ENCODE data around the gene PAK3. TPM values are rescaled to one million over a fixed set of nuclear protein-coding genes. Genes with fewer than 3 reads are reported as not detected.
A peak's percentile ranks its signal among the peaks of the same experiment; 100 is the strongest.

Gene PAK3
- total RNA-seq, 1 experiment from 2014 or later, result 7.5 TPM

DNA sequence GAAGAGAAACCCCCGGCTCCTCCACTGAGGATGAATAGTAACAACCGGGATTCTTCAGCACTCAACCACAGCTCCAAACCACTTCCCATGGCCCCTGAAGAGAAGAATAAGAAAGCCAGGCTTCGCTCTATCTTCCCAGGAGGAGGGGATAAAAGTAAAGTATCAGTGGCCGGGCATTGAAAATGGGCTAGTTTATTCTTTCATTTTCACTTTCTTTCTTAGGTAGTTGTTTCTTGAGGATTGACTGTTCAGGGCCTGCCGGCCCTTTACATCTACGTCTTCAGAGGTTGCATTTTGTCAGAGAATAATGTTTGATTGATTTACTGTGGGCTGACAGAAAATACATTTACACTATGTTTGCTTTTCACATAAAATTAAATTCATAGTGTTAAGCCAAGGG, 27.1 kb downstream of the PAK3 start:
- Mint-ChIP-seq H3K9me3 (no peaks in the 10 kb centered on the region), H3K4me3 (no peak overlapping the region), H3K27ac (peak overlapping the region in 1 of 3 experiments; percentile 52; a peak in 2 of 7 replicates), H3K4me1 (peaks cover 4 to 7% of the 10 kb centered on the region in 2 experiments; a peak in 3 of 4 replicates), H3K36me3 (ENCODE audit: insufficient read depth in 1 of 3, low read depth in 3 of 3) (peaks cover 0 to 32% (median 10%) of the 10 kb centered on the region in 3 experiments; a peak in 5 of 7 replicates), H3K27me3 (ENCODE audit: low read depth) (no peaks in the 10 kb centered on the region)
- no peaks in the 10 kb centered on the region for H3K27me3 ChIP-seq (ENCODE audit: insufficient read depth, low read length)
- no peak overlapping the region for H3K14ac ChIP-seq (ENCODE audit: insufficient read depth, low read length)
- no peak overlapping the region for H3K27ac ChIP-seq (ENCODE audit: insufficient read length, low read depth, low read length)
- H3T11ph ChIP-seq (ENCODE audit: low read length), result no peak overlapping the region
- no peak overlapping the region for H4K8ac ChIP-seq (replicated peaks; ENCODE audit: insufficient read length, low read depth, low read length)
- no peak overlapping the region for H2BK15ac ChIP-seq (ENCODE audit: low read depth, low read length)
- no peak overlapping the region for H3K4ac ChIP-seq (ENCODE audit: low read depth, low read length)
- H3K9me3 ChIP-seq (ENCODE audit: control insufficient read depth, low read depth, low read length), result no peaks in the 10 kb centered on the region
- no peak overlapping the region for H3K23ac ChIP-seq (ENCODE audit: insufficient read length, low read depth, low read length)
- H2BK12ac ChIP-seq (ENCODE audit: insufficient read length, low read depth, low read length), result no peak overlapping the region
- no peak overlapping the region for H3K4me2 ChIP-seq (ENCODE audit: insufficient read depth, insufficient read length, low read length)
- H2BK20ac ChIP-seq (ENCODE audit: low read depth, low read length, poor library complexity, severe bottlenecking), result no peak overlapping the region
- no peak for TF ChIP-seq CTCF (conservative IDR thresholded peaks at IDR 0.05)
- H3K79me1 ChIP-seq (ENCODE audit: insufficient read depth, low read depth, low read length, poor library complexity, severe bottlenecking), result no peaks in the 10 kb centered on the region
- no peak overlapping the region for H2BK120ac ChIP-seq (ENCODE audit: low read depth, low read length, poor library complexity, severe bottlenecking)
- peaks cover 3% of the 10 kb centered on the region; the same call in 1 of the 2 replicates for H3K4me1 ChIP-seq (ENCODE audit: insufficient read depth, low read length)
- no peaks in the 10 kb centered on the region for H4K20me1 ChIP-seq (ENCODE audit: control insufficient read depth, insufficient read depth, insufficient read length)
- H3K23me2 ChIP-seq (ENCODE audit: insufficient read length, low read depth, low read length, poor library complexity, severe bottlenecking), result no peaks in the 10 kb centered on the region
- no peak overlapping the region for H2AFZ ChIP-seq (ENCODE audit: low read length)
- H3K79me2 ChIP-seq (ENCODE audit: insufficient read depth, low read length), result no peaks in the 10 kb centered on the region
- H2BK5ac ChIP-seq (ENCODE audit: insufficient read length, low read length), result no peak overlapping the region
- no peak overlapping the region for H3K56ac ChIP-seq (ENCODE audit: insufficient read length, low read depth, low read length)
- no peak overlapping the region for H4K91ac ChIP-seq (ENCODE audit: insufficient read length, low read depth, low read length)
- DNase-seq, result no peak
- H3K9ac ChIP-seq (ENCODE audit: extremely low read depth, insufficient read length, low read length), result no peak overlapping the region
- H2AK5ac ChIP-seq (ENCODE audit: insufficient read length, low read length), result no peak overlapping the region
- H3K18ac ChIP-seq (ENCODE audit: insufficient read length, low read depth, low read length), result no peak overlapping the region
- H4K5ac ChIP-seq (ENCODE audit: insufficient read length, low read depth, low read length), result no peak overlapping the region
- no CpG with 5 or more reads among the region's 6 CpGs for WGBS (ENCODE audit: extremely low coverage, insufficient read length, low lambda C conversion rate)
